ENCODE measurements around the gene KIF17.
A peak's percentile ranks its signal among the peaks of the same experiment; 100 is the strongest.
"Not testable (repeated sequence)": the region's sequence is repeated elsewhere in the genome, so short reads cannot be mapped to it uniquely, and the experiment has no call there.

KIF17 gene

GRCh38 chr1:20696397-20697333 is 21.1 kb downstream of the KIF17 start:
- FAIRE-seq (peak; percentile 71), DNase-seq (ENCODE audit: extremely low spot score, insufficient read length, low read depth) (peak; percentile 84)

GRCh38 chr1:20695515-20695914 is 22.3 kb downstream of the KIF17 start:
- DNase-seq (ENCODE audit: extremely low spot score, insufficient read length, low read depth) (no peak), FAIRE-seq (no peak)

- FAIRE-seq = no peak
- DNase-seq (ENCODE audit: extremely low spot score, insufficient read length, low read depth) = no peak
Observed at GRCh38 chr1:20693623-20694022, 24.2 kb downstream of the KIF17 start.

GRCh38 chr1:20691872-20692271 is 25.9 kb downstream of the KIF17 start:
- no peak for FAIRE-seq
- DNase-seq (ENCODE audit: extremely low spot score, insufficient read length, low read depth) = no peak

- no peak for DNase-seq (ENCODE audit: extremely low spot score, insufficient read length, low read depth)
- no peak for FAIRE-seq
Observed at GRCh38 chr1:20689645-20690056, 28.2 kb downstream of the KIF17 start.

GRCh38 chr1:20686883-20687725 is 30.7 kb downstream of the KIF17 start:
- DNase-seq (ENCODE audit: extremely low spot score, insufficient read length, low read depth) (no peak), FAIRE-seq (no peak)

- FAIRE-seq (no peak), DNase-seq (ENCODE audit: extremely low spot score, insufficient read length, low read depth) (no peak)
Observed at GRCh38 chr1:20685741-20686140, 32.1 kb downstream of the KIF17 start.

GRCh38 chr1:20685099-20685662 is 32.6 kb downstream of the KIF17 start:
- no peak for FAIRE-seq

GRCh38 chr1:20684651-20685050 is 33.2 kb downstream of the KIF17 start:
- DNase-seq (ENCODE audit: extremely low spot score, insufficient read length, low read depth) (no peak), FAIRE-seq (no peak)

More at GRCh38 chr1:20685099-20685662, 32.6 kb downstream of the KIF17 start:
- DNase-seq (ENCODE audit: extremely low spot score, insufficient read length, low read depth) = no peak

- DNase-seq (ENCODE audit: extremely low spot score, insufficient read length, low read depth) = no peak
- no peak for FAIRE-seq
Observed at GRCh38 chr1:20684050-20684620, 33.7 kb downstream of the KIF17 start.

- no peak for DNase-seq (ENCODE audit: extremely low spot score, insufficient read length, low read depth)
- no peak for FAIRE-seq
Observed at GRCh38 chr1:20683614-20684013, 34.2 kb downstream of the KIF17 start.

- FAIRE-seq = no peak
- DNase-seq (ENCODE audit: extremely low spot score, insufficient read length, low read depth) = no peak
Observed at GRCh38 chr1:20682571-20683236, 35.1 kb downstream of the KIF17 start.

GRCh38 chr1:20681999-20682398 is 35.8 kb downstream of the KIF17 start:
- FAIRE-seq = no peak

GRCh38 chr1:20680269-20680668 is 37.5 kb downstream of the KIF17 start:
- DNase-seq (ENCODE audit: extremely low spot score, insufficient read length, low read depth) (no peak), FAIRE-seq (no peak)

More at GRCh38 chr1:20681999-20682398, 35.8 kb downstream of the KIF17 start:
- no peak for DNase-seq (ENCODE audit: extremely low spot score, insufficient read length, low read depth)

- peak; percentile 92 for FAIRE-seq
- DNase-seq (ENCODE audit: extremely low spot score, insufficient read length, low read depth) = peak; percentile 38
Observed at GRCh38 chr1:20678599-20678998, 39.2 kb downstream of the KIF17 start.

- not testable (repeated sequence) for DNase-seq (ENCODE audit: extremely low spot score, insufficient read length, low read depth); FAIRE-seq
Observed at GRCh38 chr1:20673626-20674025, 44.2 kb downstream of the KIF17 start.

GRCh38 chr1:20672265-20672632 is 45.6 kb downstream of the KIF17 start:
- FAIRE-seq (no peak), DNase-seq (ENCODE audit: extremely low spot score, insufficient read length, low read depth) (no peak)

GRCh38 chr1:20670936-20671335 is 46.9 kb downstream of the KIF17 start:
- FAIRE-seq = no peak
- no peak for DNase-seq (ENCODE audit: extremely low spot score, insufficient read length, low read depth)

- DNase-seq (ENCODE audit: extremely low spot score, insufficient read length, low read depth) = no peak
- no peak for FAIRE-seq
Observed at GRCh38 chr1:20668581-20668980, 49.2 kb downstream of the KIF17 start.

GRCh38 chr1:20666804-20667203 is 51.0 kb downstream of the KIF17 start:
- no peak for DNase-seq (ENCODE audit: extremely low spot score, insufficient read length, low read depth)
- peak; percentile 42 for FAIRE-seq

All from GM18507 (cell line).